C4-2B (cell line): ENCODE measurements around the gene ADCYAP1.

ENCODE experiments used
- H3K27ac ChIP-seq: fragments of 450-650 bp; 2 replicates; pipeline ENCODE4 v1.5.1; 2017
- ZFX ChIP-seq: fragments of 450-650 bp; IDR thresholded peaks from 2 replicates; pipeline ENCODE4 v1.6.1; 2017
- TF ChIP-seq, protein P1 (sequence below): fragments of 450-650 bp; conservative IDR thresholded peaks from 2 replicates; pipeline ENCODE4 v1.5.1; 2017; ENCODE audit warnings: mild to moderate bottlenecking

The ADCYAP1 gene

DNA sequence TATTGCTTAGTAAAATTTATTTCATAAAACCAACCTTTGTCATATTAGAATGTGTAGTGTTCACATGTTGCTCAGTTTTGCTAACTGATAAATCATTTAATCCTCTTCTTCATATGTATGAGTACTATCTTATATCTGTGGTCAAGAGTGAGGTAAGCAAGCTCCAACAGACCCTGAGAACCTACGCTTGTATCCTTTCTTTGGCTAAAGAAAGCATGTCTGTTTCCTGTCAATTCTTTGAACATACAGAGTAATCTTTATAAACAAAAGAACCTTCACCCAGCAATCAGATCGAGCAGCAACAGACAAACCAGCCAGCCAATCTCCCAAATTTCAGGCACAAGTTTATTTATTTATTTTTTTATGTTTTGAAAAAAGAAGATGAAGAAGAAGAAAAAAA is 6.4 kb downstream of the ADCYAP1 start:
- TF ChIP-seq, protein P1, sequence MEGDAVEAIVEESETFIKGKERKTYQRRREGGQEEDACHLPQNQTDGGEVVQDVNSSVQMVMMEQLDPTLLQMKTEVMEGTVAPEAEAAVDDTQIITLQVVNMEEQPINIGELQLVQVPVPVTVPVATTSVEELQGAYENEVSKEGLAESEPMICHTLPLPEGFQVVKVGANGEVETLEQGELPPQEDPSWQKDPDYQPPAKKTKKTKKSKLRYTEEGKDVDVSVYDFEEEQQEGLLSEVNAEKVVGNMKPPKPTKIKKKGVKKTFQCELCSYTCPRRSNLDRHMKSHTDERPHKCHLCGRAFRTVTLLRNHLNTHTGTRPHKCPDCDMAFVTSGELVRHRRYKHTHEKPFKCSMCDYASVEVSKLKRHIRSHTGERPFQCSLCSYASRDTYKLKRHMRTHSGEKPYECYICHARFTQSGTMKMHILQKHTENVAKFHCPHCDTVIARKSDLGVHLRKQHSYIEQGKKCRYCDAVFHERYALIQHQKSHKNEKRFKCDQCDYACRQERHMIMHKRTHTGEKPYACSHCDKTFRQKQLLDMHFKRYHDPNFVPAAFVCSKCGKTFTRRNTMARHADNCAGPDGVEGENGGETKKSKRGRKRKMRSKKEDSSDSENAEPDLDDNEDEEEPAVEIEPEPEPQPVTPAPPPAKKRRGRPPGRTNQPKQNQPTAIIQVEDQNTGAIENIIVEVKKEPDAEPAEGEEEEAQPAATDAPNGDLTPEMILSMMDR = no peak
- no peak for TF ChIP-seq ZFX
- no peak overlapping the region for H3K27ac ChIP-seq

DNA sequence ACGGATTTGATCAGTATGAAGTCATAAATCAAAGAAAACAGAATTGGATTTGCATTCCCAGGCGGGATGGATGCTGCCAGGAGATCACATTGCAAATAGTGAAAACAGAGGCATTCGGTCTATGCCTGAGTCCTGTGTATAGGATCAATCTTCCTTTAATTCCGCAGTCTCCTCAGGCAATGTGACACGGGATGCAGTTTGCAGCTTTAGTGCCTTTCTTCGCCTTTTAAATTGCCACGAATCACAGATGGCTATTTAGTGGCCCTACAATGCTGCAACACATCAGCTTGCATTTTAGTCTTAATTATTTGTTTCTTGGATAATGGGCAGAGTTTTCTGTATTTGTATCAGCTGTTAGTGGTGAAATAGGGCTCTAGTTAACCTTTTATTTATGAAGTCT is 6.8 kb downstream of the ADCYAP1 start:
- no peak for TF ChIP-seq ZFX
- TF ChIP-seq, protein P1 = no peak

DNA sequence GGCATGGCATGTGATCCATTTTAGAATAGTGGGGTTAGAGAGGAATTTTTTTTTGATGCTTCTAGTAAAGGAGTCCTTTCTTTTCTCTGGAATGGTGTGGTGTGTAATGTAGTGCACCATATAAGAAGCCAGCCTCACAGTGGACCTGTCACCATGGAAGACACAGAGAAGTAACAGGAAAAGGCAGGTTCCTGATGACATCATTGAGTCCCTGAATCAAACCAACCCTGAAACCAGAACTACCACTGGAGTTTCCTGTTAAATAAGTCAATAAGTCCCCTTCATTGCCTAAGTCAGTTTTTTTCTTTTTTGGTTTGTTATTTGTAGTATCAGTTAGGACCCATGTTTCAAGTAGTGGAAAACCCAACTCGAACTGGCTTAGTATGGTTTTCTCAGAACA is 11.9 kb downstream of the ADCYAP1 start:
- no peak for TF ChIP-seq ZFX
- TF ChIP-seq, protein P1 = no peak
- H3K27ac ChIP-seq = no peak overlapping the region

More for the DNA sequence above, 6.8 kb downstream of the ADCYAP1 start:
- no peak overlapping the region for H3K27ac ChIP-seq

DNA sequence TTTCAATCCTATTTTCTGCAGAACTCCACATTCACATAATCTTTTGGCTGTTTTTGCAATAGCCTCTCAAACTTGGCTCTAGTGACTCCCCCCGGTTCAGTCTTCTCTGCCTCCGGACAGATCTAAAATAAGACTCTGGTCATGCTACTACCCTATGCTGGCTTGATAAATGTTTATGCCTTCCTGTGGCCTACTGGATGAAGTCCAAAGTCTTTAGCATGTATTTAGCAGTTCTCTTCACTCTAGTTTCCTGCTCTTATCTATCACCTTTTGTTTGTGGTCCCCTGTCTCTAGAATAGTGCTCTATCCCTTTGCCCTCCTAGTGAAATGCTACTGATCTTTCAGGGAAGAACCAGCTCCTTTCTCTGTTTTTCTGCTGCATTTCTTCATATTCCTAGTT is 14.4 kb downstream of the ADCYAP1 start:
- TF ChIP-seq ZFX = no peak
- TF ChIP-seq, protein P1 = no peak
- H3K27ac ChIP-seq = no peak overlapping the region

DNA sequence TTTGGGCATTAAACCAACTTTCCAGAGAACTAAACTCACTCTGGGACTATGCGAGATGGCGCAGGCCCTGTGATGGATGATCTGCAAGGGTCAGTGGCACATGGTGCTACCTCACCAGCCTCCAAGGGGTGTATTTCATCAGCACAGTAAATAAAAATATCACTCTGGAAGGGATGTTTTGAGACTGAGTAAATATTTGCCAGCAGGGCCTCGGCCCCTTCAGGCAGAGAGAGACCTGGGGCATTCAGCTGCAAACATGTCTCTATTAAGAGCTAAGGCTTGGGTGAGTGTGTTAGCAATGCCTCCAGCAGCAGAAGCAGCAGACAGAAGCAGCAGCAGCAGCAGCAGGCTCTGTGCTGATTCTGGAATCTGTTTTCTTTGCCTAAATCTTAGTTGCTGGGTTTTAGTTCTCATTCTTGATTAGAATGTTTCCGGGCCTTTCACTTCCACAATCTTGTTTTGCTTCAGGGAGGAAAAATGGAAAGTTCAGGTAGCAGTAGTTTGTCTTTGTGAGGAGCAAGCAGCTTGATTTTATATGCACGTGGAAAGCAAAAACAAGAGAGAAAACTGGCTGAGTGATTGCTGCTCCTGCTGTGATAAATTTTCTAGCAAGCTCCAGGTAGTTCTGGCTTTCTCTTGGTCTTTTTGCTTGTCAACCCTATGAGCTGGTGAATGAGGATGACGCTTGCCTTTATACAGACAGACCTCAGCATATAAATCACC is 18.6 kb downstream of the ADCYAP1 start:
- no peak overlapping the region for H3K27ac ChIP-seq
- TF ChIP-seq, protein P1 = no peak
- TF ChIP-seq ZFX = no peak

DNA sequence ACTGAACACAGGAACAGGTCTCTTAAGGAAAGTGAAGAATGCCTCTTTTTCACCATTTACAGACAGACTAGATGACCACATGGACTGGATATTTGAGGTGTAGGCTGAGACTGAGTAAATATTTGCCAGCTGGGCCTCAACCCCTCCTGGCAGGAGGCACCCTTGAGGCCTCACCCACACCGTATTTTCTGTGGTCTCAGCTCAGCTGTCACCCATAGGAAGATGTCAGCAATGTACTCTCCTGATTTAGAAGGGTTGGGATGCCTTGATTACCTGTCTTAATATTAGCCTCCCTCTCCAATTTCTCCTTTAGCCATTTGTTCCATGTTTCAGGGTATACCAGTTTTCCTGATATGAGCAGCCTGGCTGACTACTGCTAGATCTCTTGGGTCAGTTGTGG is 20.3 kb downstream of the ADCYAP1 start:
- no peak for TF ChIP-seq ZFX
- TF ChIP-seq, protein P1 = no peak
- H3K27ac ChIP-seq = no peak overlapping the region

DNA sequence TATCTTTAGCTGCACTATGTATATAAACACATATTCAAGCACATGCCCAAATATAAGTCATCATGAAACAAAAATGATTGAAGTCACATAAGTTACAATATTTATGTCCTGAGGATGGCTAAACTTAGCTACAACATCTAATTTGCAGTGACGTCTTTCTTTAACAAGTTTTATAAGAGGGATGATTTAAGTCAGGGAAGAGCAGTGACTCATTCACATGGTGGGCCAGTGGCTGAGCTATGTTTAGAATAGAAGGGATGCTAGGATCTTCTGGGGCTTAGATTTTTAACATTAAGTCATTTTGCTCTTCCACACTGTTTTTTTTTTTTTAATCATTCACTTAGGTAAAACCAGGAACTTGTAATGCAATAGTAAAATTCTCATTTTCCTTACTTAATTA is 22.3 kb downstream of the ADCYAP1 start:
- TF ChIP-seq ZFX = no peak
- TF ChIP-seq, protein P1 = no peak
- no peak overlapping the region for H3K27ac ChIP-seq
